Neural cell (in vitro differentiated cells): Measurements from ENCODE around the gene ALDH3A2.

Experiments
- EP300 ChIP-seq: fragments of 450-650 bp; conservative IDR thresholded peaks from 2 replicates; pipeline ENCODE4 v1.6.1; 2014; ENCODE audit warnings: antibody characterized with exemption, mild to moderate bottlenecking, moderate library complexity; ENCODE audit not compliant: poor library complexity, severe bottlenecking
- EZH2 ChIP-seq: fragments of 200-600, 300-800 bp; shearing (Covaris generic), sonication (generic); IDR thresholded peaks from 2 replicates; pipeline ENCODE4 v1.6.1; 2014; ENCODE audit warnings: antibody characterized with exemption, low read length, borderline replicate concordance, mild to moderate bottlenecking; ENCODE audit not compliant: insufficient read depth, poor library complexity, severe bottlenecking
- MXI1 ChIP-seq: fragments of 450-650 bp; conservative IDR thresholded peaks from 2 replicates; pipeline ENCODE4 v1.6.1; 2014; ENCODE audit warnings: antibody characterized with exemption, mild to moderate bottlenecking; ENCODE audit not compliant: poor library complexity, severe bottlenecking
- RAD21 ChIP-seq: fragments of 450-650 bp; conservative IDR thresholded peaks from 2 replicates; pipeline ENCODE4 v1.6.1; 2014; ENCODE audit warnings: antibody characterized with exemption, mild to moderate bottlenecking, moderate library complexity
- SMC3 ChIP-seq: fragments of 450-650 bp; conservative IDR thresholded peaks from 2 replicates; pipeline ENCODE4 v1.6.1; 2014; ENCODE audit warnings: antibody characterized with exemption, mild to moderate bottlenecking, moderate library complexity; ENCODE audit not compliant: poor library complexity
- TAF1 ChIP-seq: IDR thresholded peaks from 2 replicates; pipeline ENCODE4 v1.6.1; 2012; ENCODE audit warnings: low read depth
- TF ChIP-seq, protein P1 (sequence below): fragments of 450-650 bp; IDR thresholded peaks from 2 replicates; pipeline ENCODE4 v1.5.1; 2014; ENCODE audit warnings: antibody characterized with exemption, mild to moderate bottlenecking, moderate library complexity; ENCODE audit not compliant: poor library complexity, severe bottlenecking

DNA sequence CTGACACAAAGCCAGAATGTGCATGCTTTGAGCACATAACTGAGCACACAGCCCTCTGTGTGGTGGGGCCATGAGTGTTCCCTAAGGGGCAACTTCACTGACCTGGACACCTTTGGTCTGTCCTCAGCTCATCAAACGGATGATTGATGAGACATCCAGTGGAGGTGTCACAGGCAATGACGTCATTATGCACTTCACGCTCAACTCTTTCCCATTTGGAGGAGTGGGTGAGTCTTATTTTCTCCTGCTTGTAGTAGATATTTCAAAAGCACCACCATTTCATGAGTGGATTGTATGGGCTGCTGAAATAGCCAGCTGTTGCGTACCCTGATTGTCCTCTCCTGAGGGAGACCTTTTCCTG lies 16.2 kb downstream of the ALDH3A2 start:
- TF ChIP-seq, protein P1, sequence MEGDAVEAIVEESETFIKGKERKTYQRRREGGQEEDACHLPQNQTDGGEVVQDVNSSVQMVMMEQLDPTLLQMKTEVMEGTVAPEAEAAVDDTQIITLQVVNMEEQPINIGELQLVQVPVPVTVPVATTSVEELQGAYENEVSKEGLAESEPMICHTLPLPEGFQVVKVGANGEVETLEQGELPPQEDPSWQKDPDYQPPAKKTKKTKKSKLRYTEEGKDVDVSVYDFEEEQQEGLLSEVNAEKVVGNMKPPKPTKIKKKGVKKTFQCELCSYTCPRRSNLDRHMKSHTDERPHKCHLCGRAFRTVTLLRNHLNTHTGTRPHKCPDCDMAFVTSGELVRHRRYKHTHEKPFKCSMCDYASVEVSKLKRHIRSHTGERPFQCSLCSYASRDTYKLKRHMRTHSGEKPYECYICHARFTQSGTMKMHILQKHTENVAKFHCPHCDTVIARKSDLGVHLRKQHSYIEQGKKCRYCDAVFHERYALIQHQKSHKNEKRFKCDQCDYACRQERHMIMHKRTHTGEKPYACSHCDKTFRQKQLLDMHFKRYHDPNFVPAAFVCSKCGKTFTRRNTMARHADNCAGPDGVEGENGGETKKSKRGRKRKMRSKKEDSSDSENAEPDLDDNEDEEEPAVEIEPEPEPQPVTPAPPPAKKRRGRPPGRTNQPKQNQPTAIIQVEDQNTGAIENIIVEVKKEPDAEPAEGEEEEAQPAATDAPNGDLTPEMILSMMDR, result no peak
- TF ChIP-seq MXI1, result no peak
- no peak for TF ChIP-seq EP300
- no peak for TF ChIP-seq TAF1
- no peak for TF ChIP-seq EZH2
- no peak for TF ChIP-seq SMC3
- TF ChIP-seq RAD21, result no peak
